ENCODE measurements around the gene GYS2.
A peak's percentile ranks its signal among the peaks of the same experiment; 100 is the strongest.

The GYS2 gene

DNA sequence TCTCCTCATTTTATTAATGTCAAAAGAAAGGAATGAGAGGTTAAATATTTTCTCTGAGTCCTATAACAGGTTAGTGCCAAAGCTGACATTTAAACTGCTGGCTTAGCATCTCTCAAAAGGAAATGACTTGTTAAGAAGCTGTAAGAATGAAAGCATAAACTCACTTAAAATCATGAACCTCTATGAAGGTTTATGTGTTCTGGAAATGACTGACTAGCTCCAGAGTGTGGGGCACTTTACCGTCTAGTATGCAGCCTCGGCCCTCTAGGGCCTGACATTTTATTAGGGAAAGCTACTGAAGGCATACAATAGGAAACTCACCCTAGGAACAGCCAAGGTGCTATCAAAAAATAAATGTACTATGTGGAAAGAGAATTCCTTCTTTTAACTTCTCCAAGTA lies 43.5 kb downstream of the GYS2 start:
- DNase-seq (ENCODE audit: low read depth, low spot score) = no peak
- no peak overlapping the region for H3K4me3 ChIP-seq (ENCODE audit: low read depth, low read length)
- TF ChIP-seq, protein P1, sequence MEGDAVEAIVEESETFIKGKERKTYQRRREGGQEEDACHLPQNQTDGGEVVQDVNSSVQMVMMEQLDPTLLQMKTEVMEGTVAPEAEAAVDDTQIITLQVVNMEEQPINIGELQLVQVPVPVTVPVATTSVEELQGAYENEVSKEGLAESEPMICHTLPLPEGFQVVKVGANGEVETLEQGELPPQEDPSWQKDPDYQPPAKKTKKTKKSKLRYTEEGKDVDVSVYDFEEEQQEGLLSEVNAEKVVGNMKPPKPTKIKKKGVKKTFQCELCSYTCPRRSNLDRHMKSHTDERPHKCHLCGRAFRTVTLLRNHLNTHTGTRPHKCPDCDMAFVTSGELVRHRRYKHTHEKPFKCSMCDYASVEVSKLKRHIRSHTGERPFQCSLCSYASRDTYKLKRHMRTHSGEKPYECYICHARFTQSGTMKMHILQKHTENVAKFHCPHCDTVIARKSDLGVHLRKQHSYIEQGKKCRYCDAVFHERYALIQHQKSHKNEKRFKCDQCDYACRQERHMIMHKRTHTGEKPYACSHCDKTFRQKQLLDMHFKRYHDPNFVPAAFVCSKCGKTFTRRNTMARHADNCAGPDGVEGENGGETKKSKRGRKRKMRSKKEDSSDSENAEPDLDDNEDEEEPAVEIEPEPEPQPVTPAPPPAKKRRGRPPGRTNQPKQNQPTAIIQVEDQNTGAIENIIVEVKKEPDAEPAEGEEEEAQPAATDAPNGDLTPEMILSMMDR (IDR thresholded peaks at IDR 0.05; ENCODE audit: low read depth, low read length) = no peak
- in situ Hi-C loops (cut with HindIII; ENCODE audit: low sequenced_read_pairs) = no loop called here

GRCh38 chr12:21559855-21560569 lies 44.6 kb downstream of the GYS2 start:
- no peak overlapping the region for H3K4me3 ChIP-seq (ENCODE audit: low read depth, low read length)
- DNase-seq (ENCODE audit: low read depth, low spot score) = peak; percentile 5
- in situ Hi-C loops (cut with HindIII; ENCODE audit: low sequenced_read_pairs) = no loop called here
- TF ChIP-seq, protein P1 (IDR thresholded peaks at IDR 0.05; ENCODE audit: low read depth, low read length) = no peak

DNA sequence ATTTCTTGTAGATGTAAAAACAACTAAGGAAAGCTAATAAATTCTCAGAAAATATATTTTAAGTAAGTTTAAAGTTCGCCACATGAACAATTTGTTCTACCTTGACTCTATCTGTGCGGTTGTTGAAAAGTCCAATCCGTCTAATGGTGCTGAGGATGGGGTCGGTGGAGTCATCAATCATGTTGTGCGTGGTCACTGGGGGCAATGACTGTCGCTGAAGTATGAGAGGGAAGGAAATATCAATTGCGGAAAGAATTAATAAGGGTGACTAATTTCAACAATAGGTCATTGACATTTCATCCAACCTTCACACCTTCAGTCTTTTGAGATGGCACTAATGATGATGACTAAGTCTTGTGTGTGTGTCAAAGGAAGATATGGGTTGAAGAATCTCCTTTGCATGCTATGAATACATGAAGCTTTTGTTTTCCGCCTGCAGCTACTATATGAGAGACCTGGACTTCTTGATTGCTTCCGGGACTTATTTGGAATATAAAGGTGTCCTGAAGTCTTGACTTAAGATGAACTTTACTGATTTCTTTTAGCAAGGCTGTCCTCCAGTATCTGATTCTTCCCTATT lies 46.5 kb downstream of the GYS2 start:
- in situ Hi-C loops (cut with HindIII; ENCODE audit: low sequenced_read_pairs) = no loop called here
- no peak overlapping the region for H3K4me3 ChIP-seq (ENCODE audit: low read depth, low read length)
- TF ChIP-seq, protein P1 (IDR thresholded peaks at IDR 0.05; ENCODE audit: low read depth, low read length) = no peak
- DNase-seq (ENCODE audit: low read depth, low spot score) = no peak

GRCh38 chr12:21553329-21553675 lies 51.3 kb downstream of the GYS2 start:
- in situ Hi-C loops (cut with HindIII; ENCODE audit: low sequenced_read_pairs) = no loop called here
- no peak for DNase-seq (ENCODE audit: low read depth, low spot score)
- TF ChIP-seq, protein P1 (IDR thresholded peaks at IDR 0.05; ENCODE audit: low read depth, low read length) = no peak
- H3K4me3 ChIP-seq (ENCODE audit: low read depth, low read length) = no peak overlapping the region

GRCh38 chr12:21552635-21553328 lies 51.9 kb downstream of the GYS2 start:
- no peak overlapping the region for H3K4me3 ChIP-seq (ENCODE audit: low read depth, low read length)
- TF ChIP-seq, protein P1 (IDR thresholded peaks at IDR 0.05; ENCODE audit: low read depth, low read length) = no peak
- DNase-seq (ENCODE audit: low read depth, low spot score) = no peak
- in situ Hi-C loops (cut with HindIII; ENCODE audit: low sequenced_read_pairs) = no loop called here

GRCh38 chr12:21551841-21552465 lies 52.7 kb downstream of the GYS2 start:
- in situ Hi-C loops (cut with HindIII; ENCODE audit: low sequenced_read_pairs) = no loop called here
- TF ChIP-seq, protein P1 (IDR thresholded peaks at IDR 0.05; ENCODE audit: low read depth, low read length) = no peak
- H3K4me3 ChIP-seq (ENCODE audit: low read depth, low read length) = no peak overlapping the region
- no peak for DNase-seq (ENCODE audit: low read depth, low spot score)
